Ishikawa (cell line): Measurements from ENCODE around the gene ZRANB1.

Experiments used
- CEBPB ChIP-seq: IDR thresholded peaks from 2 replicates; pipeline ENCODE4 v1.6.1; 2012
- CREB1 ChIP-seq: IDR thresholded peaks from 2 replicates; pipeline ENCODE4 v1.6.1; 2012; ENCODE audit warnings: low read depth
- EGR1 ChIP-seq: IDR thresholded peaks from 2 replicates; pipeline ENCODE4 v1.6.1; 2012
- EP300 ChIP-seq: IDR thresholded peaks from 2 replicates; pipeline ENCODE4 v1.6.1; 2012; ENCODE audit warnings: borderline replicate concordance
- FOXM1 ChIP-seq: IDR thresholded peaks from 2 replicates; pipeline ENCODE4 v1.6.1; 2012; ENCODE audit warnings: low read depth, borderline replicate concordance
- MAX ChIP-seq: IDR thresholded peaks from 2 replicates; pipeline ENCODE4 v1.6.1; 2012
- NFIC ChIP-seq: IDR thresholded peaks from 2 replicates; pipeline ENCODE4 v1.6.1; 2012
- RAD21 ChIP-seq: IDR thresholded peaks from 2 replicates; pipeline ENCODE4 v1.6.1; 2012; ENCODE audit warnings: low read depth
- REST ChIP-seq: IDR thresholded peaks from 2 replicates; pipeline ENCODE4 v1.6.1; 2012; ENCODE audit warnings: low read depth, mild to moderate bottlenecking
- TAF1 ChIP-seq: IDR thresholded peaks from 2 replicates; pipeline ENCODE4 v1.6.1; 2012; ENCODE audit warnings: low read depth, mild to moderate bottlenecking
- TCF12 ChIP-seq: IDR thresholded peaks from 2 replicates; pipeline ENCODE4 v1.6.1; 2012; ENCODE audit warnings: low read depth
- TEAD4 ChIP-seq: IDR thresholded peaks from 2 replicates; pipeline ENCODE4 v1.6.1; 2012
- USF1 ChIP-seq: IDR thresholded peaks from 2 replicates; pipeline ENCODE4 v1.6.1; 2012
- YY1 ChIP-seq: IDR thresholded peaks from 2 replicates; pipeline ENCODE4 v1.6.1; 2012; ENCODE audit warnings: low read depth
- ZBTB7A ChIP-seq: IDR thresholded peaks from 2 replicates; pipeline ENCODE4 v1.6.1; 2012; ENCODE audit warnings: low read depth

The ZRANB1 gene

GRCh38 chr10:124956764-124957163 lies 14.8 kb downstream of the ZRANB1 start:
- no peak for TF ChIP-seq CEBPB

- no peak for TF ChIP-seq TCF12
- no peak for TF ChIP-seq RAD21
- no peak for TF ChIP-seq FOXM1
- no peak for TF ChIP-seq EP300
- no peak for TF ChIP-seq MAX
- TF ChIP-seq REST: no peak
- no peak for TF ChIP-seq YY1
- TF ChIP-seq TAF1: no peak
- TF ChIP-seq CEBPB: no peak
- no peak for TF ChIP-seq EGR1
- no peak for TF ChIP-seq NFIC
- no peak for TF ChIP-seq ZBTB7A
- no peak for TF ChIP-seq CREB1
- TF ChIP-seq TEAD4: no peak
- TF ChIP-seq USF1: no peak
Observed at GRCh38 chr10:124957404-124957947, 15.6 kb downstream of the ZRANB1 start.

DNA sequence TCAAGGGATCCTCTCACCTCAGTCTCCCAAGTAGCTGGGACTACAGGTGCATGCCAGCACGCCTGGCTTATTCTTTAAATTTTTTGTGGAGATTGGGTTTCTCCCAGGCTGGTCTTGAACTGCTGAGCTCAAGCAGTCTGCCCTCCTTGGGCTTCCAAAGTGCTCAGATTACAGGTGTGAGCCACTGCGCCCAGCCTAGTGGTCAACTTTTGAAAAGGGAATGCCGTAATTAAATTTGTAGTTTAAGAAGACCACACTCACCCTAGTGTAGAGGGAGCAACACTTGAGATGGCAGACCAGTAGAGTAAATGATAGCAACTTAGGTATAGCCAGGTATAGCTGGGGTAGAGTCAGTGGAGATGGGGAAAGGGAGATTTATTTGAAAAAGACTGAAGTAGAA lies 17.6 kb downstream of the ZRANB1 start:
- TF ChIP-seq ZBTB7A (no peak), YY1 (no peak), USF1 (no peak), CREB1 (no peak), CEBPB (no peak), NFIC (no peak), REST (no peak), TCF12 (no peak), TEAD4 (no peak), EGR1 (no peak), FOXM1 (no peak), RAD21 (no peak), MAX (no peak), TAF1 (no peak), EP300 (no peak)

DNA sequence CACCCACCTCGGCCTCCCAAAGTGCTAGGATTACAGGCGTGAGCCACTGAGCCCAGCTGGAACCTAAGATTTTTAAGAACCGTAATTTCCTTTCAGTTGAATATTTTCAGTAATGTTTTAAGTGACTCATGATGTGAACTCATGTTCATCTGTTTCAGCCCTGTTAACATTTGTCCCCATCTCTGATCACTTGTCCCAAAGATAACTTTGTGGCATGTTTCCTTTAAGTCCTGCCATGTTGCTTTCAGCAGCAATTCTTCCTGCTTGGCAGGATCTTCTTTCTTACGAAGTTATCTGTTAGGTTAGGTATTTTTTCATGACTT lies 19.3 kb downstream of the ZRANB1 start:
- no peak for TF ChIP-seq RAD21
- no peak for TF ChIP-seq CEBPB
- no peak for TF ChIP-seq EGR1
- no peak for TF ChIP-seq MAX
- TF ChIP-seq TEAD4: no peak
- TF ChIP-seq ZBTB7A: no peak
- TF ChIP-seq EP300: no peak
- no peak for TF ChIP-seq TCF12
- no peak for TF ChIP-seq NFIC
- no peak for TF ChIP-seq USF1
- no peak for TF ChIP-seq YY1
- TF ChIP-seq TAF1: no peak
- no peak for TF ChIP-seq CREB1
- TF ChIP-seq FOXM1: no peak
- no peak for TF ChIP-seq REST
